HCT116 (cell line): ENCODE data around the gene NOS2. TPM values are rescaled to one million over a fixed set of nuclear protein-coding genes. Genes with fewer than 3 reads are reported as not detected.

Experiments
- ATAC-seq: fragments of 200-7000 bp; cut with Tn5 transposase; 2 replicates; pipeline ENCODE4 v1.9.1; 2020; ENCODE audit warnings: mild to moderate bottlenecking, moderate library complexity
- BruUV-seq: library from RNA; stranded (reverse); fragments of 400-500 nt; replicated peaks from 2 replicates; lab custom pipeline; 2021; lab: Mats Ljungman, UMichigan
- CTCF ChIA-PET: fragments of 300-600 bp; sonication (Branson Sonifier 250); formaldehyde crosslinking; loops from one replicate; lab custom pipeline; 2021; ENCODE audit warnings: antibody characterized with exemption; lab: Charles Lee
- POLR2A ChIA-PET: fragments of 300-600, 350-600 bp; sonication (Branson Sonifier 250); formaldehyde crosslinking; loops from one replicate; lab custom pipeline; 2021; ENCODE audit warnings: antibody characterized with exemption; lab: Charles Lee
- RAD21 ChIA-PET, 2 experiments: fragments of 300-600 bp; sonication (Branson Sonifier 250); formaldehyde crosslinking; loops; one replicate each; lab custom pipeline; 2023; ENCODE audit warnings: low total read pairs in 2 of 2; ENCODE audit not compliant: uncharacterized antibody in 2 of 2, unreplicated experiment in 2 of 2, low non-redundant PET in 1 of 2; lab: Charles Lee
- DNase-seq: peaks from one replicate; pipeline ENCODE4 v3.0.0-alpha.2; 2010; ENCODE audit warnings: low read depth, low spot score
- H2AFZ ChIP-seq: fragments of 200-600 bp; shearing (Covaris generic), sonication (generic); 2 replicates; pipeline ENCODE4 v1.6.1; 2017; ENCODE audit warnings: low read depth, mixed run types, mixed read lengths, antibody characterized with exemption, low read length; ENCODE audit not compliant: poor library complexity, severe bottlenecking
- H3K27ac ChIP-seq: 2 replicates; pipeline ENCODE4 v1.5.1; 2012; ENCODE audit warnings: low read depth, low read length
- H3K27me3 ChIP-seq: fragments of 200-600 bp; sonication (generic); 2 replicates; pipeline ENCODE4 v1.6.1; 2016; ENCODE audit warnings: mixed run types, low read length, mixed read lengths; ENCODE audit not compliant: insufficient read depth
- H3K36me3 ChIP-seq, 2 experiments: fragments of 200-500 bp in 1 of 2; fragments of 200-600 bp in 1 of 2; sonication (Bioruptor generic) in 1 of 2; sonication (generic) in 1 of 2; 2 replicates each; pipeline versions ENCODE4 v1.5.1 to v1.6.1; 2014 to 2016; ENCODE audit warnings: low read length in 2 of 2, inconsistent platforms in 1 of 2, mixed read lengths in 1 of 2, mixed run types in 1 of 2; ENCODE audit not compliant: insufficient read depth in 2 of 2, control insufficient read depth in 1 of 2
- H3K4me1 ChIP-seq, 2 experiments: fragments of 200-600 bp in 1 of 2; sonication (generic) in 1 of 2; 2 replicates each; pipeline versions ENCODE4 v1.5.1 to v1.6.1; 2012 to 2017; ENCODE audit warnings: low read length in 2 of 2, inconsistent platforms in 1 of 2, mild to moderate bottlenecking in 1 of 2, mixed read lengths in 1 of 2, mixed run types in 1 of 2, moderate library complexity in 1 of 2; ENCODE audit not compliant: insufficient read depth in 2 of 2, control insufficient read depth in 1 of 2
- H3K4me2 ChIP-seq: fragments of 200-600 bp; sonication (generic); 2 replicates; pipeline ENCODE4 v1.6.1; 2017; ENCODE audit warnings: mixed run types, low read length, mixed read lengths
- H3K4me3 ChIP-seq, 2 experiments: fragments of 200-600 bp in 1 of 2; sonication (generic) in 1 of 2; replicated peaks in 1 of 2; 2 replicates each; pipeline ENCODE4 v1.5.1; 2011 to 2016; ENCODE audit warnings: low read length in 2 of 2, control low read depth in 1 of 2, low read depth in 1 of 2, mild to moderate bottlenecking in 1 of 2, mixed read lengths in 1 of 2, mixed run types in 1 of 2
- H3K79me2 ChIP-seq: fragments of 200-600 bp; sonication (generic); 2 replicates; pipeline ENCODE4 v1.6.1; 2017; ENCODE audit warnings: mild to moderate bottlenecking, mixed run types, low read length, moderate library complexity, mixed read lengths; ENCODE audit not compliant: insufficient read depth
- H3K9ac ChIP-seq: fragments of 200-600 bp; sonication (generic); 2 replicates; pipeline ENCODE4 v1.6.1; 2016; ENCODE audit warnings: low read length, mixed read lengths
- H3K9me2 ChIP-seq: fragments of 200-600 bp; sonication (generic), shearing (Covaris generic); 2 replicates; pipeline ENCODE4 v1.6.1; 2017; ENCODE audit warnings: mixed run types, mild to moderate bottlenecking, moderate library complexity; ENCODE audit not compliant: insufficient read depth
- H3K9me3 ChIP-seq, 2 experiments: fragments of 200-500 bp in 1 of 2; fragments of 200-600 bp in 1 of 2; sonication (Bioruptor generic) in 1 of 2; sonication (generic) in 1 of 2; 2 replicates each; pipeline ENCODE4 v1.6.1; 2014 to 2017; ENCODE audit warnings: low read length in 2 of 2, mixed read lengths in 2 of 2, inconsistent platforms in 1 of 2, low read depth in 1 of 2, mild to moderate bottlenecking in 1 of 2, mixed run types in 1 of 2, moderate library complexity in 1 of 2; ENCODE audit not compliant: control insufficient read depth in 1 of 2, insufficient read depth in 1 of 2
- H4K20me1 ChIP-seq: fragments of 200-600 bp; sonication (generic), shearing (Covaris generic); 2 replicates; pipeline ENCODE4 v1.6.1; 2017; ENCODE audit warnings: mixed run types, mild to moderate bottlenecking, moderate library complexity; ENCODE audit not compliant: insufficient read depth
- CEBPB ChIP-seq: IDR thresholded peaks from 2 replicates; pipeline ENCODE4 v1.6.1; 2012; ENCODE audit warnings: low read depth
- EGR1 ChIP-seq: IDR thresholded peaks from 2 replicates; pipeline ENCODE4 v1.6.1; 2012; ENCODE audit warnings: low read depth
- EZH2phosphoT487 ChIP-seq: fragments of 200-600 bp; IDR thresholded peaks from 2 replicates; pipeline ENCODE4 v1.6.1; 2018; ENCODE audit warnings: antibody characterized with exemption, borderline replicate concordance
- POLR2A ChIP-seq: IDR thresholded peaks from 2 replicates; pipeline ENCODE4 v1.7.0; 2011; ENCODE audit warnings: borderline replicate concordance; ENCODE audit not compliant: insufficient read depth, insufficient read length; ENCODE audit errors: extremely low read depth
- YY1 ChIP-seq: IDR thresholded peaks from 2 replicates; pipeline ENCODE4 v1.6.1; 2011; ENCODE audit warnings: low read length, low read depth, moderate library complexity, mild to moderate bottlenecking; ENCODE audit not compliant: insufficient replicate concordance; ENCODE audit errors: extremely low read depth
- intact Hi-C: fragments of 100-400 bp; cut with micrococcal nuclease; formaldehyde crosslinking; loops from 2 replicates; pipeline ENCODE4 v1.10.0; 2022
- total RNA-seq: library from RNA; stranded (reverse); gene quantifications from one replicate; pipeline ENCODE4 v1.2.1, GENCODE V29; 2021; ENCODE audit not compliant: unreplicated experiment
- TF ChIP-seq, protein P1 (sequence below): IDR thresholded peaks from 2 replicates; pipeline ENCODE4 v1.6.1; 2012; ENCODE audit warnings: low read depth

NOS2 gene
- total RNA-seq, 1 experiment from 2014 or later: 0.07 TPM

DNA sequence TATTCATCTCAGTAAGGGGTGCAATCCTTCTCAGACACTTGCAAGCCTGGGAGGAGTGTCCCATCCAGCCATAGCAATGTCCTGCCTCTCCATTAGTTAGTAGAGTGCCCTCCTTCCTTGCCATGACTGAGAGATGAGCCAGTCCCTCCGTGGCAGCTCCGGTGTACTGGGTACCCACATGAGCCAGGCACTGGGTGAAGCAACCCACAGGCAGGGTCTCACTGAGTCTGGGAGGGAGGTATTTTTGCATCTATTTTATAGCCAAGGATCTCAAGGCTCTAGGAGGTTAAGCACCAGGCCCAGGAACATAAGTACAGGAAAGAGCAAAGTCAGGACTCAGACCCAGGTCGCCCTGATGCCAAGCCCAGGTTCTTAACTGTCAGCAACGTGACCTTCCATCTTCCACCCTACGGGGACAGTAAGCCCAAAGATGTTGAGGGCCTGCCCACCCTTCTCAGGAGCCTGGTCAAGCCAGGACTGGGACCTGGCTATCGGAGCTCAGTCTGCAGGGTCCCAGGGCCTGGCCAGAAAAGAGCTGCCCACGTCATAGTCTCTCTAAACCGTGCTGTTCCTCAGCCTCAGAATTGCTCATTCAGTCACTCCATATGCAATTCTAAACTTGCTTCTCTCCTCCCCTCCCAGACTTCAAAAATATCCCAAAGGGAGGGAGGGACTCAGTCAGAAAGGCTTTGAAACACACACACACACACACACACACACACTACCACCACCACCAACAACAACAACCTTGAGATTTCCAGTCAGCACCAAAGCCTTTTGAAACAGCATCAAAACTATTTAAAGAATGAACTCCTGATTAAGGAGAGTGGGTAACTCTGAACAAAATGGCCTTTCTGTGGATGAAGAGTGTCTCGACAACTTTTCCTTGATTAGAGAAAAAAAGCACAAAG lies 16.6 kb downstream of the NOS2 start:
- DNase-seq (no peak), ATAC-seq (no peak)
- Histone ChIP-seq H3K36me3 (no peaks in the 10 kb centered on the region), H2AFZ (no peak overlapping the region), H3K4me2 (no peak overlapping the region), H3K27me3 (peaks cover 5% of the 10 kb centered on the region; the same call in 1 of the 2 replicates), H3K9ac (no peak overlapping the region), H3K9me3 (no peaks in the 10 kb centered on the region), H3K9me2 (no peaks in the 10 kb centered on the region), H3K4me3 (no peak overlapping the region), H4K20me1 (no peaks in the 10 kb centered on the region), H3K27ac (no peak overlapping the region), H3K79me2 (no peaks in the 10 kb centered on the region), H3K4me1 (no peaks in the 10 kb centered on the region; a peak in 1 of 4 replicates)
- intact Hi-C loops: no loop called here
- ChIA-PET RAD21 (no interaction called here), POLR2A (no interaction called here), CTCF (interaction anchor here (1.2 kb wide), 1 partner anchor 110 kb away, joined by 3 read pairs; the partner anchor contains the start of gene LYRM9)
- BruUV-seq: no TSS peak
- TF ChIP-seq EGR1 (no peak), YY1 (no peak), POLR2A (no peak), CEBPB (no peak), EZH2phosphoT487 (no peak)
- TF ChIP-seq, protein P1, sequence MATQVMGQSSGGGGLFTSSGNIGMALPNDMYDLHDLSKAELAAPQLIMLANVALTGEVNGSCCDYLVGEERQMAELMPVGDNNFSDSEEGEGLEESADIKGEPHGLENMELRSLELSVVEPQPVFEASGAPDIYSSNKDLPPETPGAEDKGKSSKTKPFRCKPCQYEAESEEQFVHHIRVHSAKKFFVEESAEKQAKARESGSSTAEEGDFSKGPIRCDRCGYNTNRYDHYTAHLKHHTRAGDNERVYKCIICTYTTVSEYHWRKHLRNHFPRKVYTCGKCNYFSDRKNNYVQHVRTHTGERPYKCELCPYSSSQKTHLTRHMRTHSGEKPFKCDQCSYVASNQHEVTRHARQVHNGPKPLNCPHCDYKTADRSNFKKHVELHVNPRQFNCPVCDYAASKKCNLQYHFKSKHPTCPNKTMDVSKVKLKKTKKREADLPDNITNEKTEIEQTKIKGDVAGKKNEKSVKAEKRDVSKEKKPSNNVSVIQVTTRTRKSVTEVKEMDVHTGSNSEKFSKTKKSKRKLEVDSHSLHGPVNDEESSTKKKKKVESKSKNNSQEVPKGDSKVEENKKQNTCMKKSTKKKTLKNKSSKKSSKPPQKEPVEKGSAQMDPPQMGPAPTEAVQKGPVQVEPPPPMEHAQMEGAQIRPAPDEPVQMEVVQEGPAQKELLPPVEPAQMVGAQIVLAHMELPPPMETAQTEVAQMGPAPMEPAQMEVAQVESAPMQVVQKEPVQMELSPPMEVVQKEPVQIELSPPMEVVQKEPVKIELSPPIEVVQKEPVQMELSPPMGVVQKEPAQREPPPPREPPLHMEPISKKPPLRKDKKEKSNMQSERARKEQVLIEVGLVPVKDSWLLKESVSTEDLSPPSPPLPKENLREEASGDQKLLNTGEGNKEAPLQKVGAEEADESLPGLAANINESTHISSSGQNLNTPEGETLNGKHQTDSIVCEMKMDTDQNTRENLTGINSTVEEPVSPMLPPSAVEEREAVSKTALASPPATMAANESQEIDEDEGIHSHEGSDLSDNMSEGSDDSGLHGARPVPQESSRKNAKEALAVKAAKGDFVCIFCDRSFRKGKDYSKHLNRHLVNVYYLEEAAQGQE: no peak
